Neural crest cell (in vitro differentiated cells): ENCODE data around the gene PTTG1IP. TPM values are rescaled to one million over a fixed set of nuclear protein-coding genes. Genes with fewer than 3 reads are reported as not detected.

Source experiments
- DNase-seq: peaks from one replicate; pipeline ENCODE4 v3.0.0; 2021; ENCODE audit warnings: low read depth, mixed read lengths, low spot score
- H3K27ac Mint-ChIP-seq: one replicate; pipeline ENCODE4 v1.8.0; 2021; ENCODE audit warnings: mild to moderate bottlenecking, mixed read lengths; ENCODE audit not compliant: unreplicated experiment
- H3K27me3 Mint-ChIP-seq: 2 replicates; pipeline ENCODE4 v1.8.0; 2021; ENCODE audit warnings: low read depth, mild to moderate bottlenecking, mixed read lengths
- H3K36me3 Mint-ChIP-seq: 2 replicates; pipeline ENCODE4 v1.8.0; 2021; ENCODE audit warnings: low read depth, mild to moderate bottlenecking, mixed read lengths
- H3K4me1 Mint-ChIP-seq: 2 replicates; pipeline ENCODE4 v1.8.0; 2021; ENCODE audit warnings: mixed read lengths
- H3K4me3 Mint-ChIP-seq: one replicate; pipeline ENCODE4 v1.8.0; 2021; ENCODE audit warnings: mild to moderate bottlenecking, mixed read lengths
- H3K9me3 Mint-ChIP-seq: 2 replicates; pipeline ENCODE4 v1.8.0; 2021; ENCODE audit warnings: mixed read lengths
- total RNA-seq: library from RNA; stranded (reverse); gene quantifications from 2 replicates; pipeline ENCODE4 v1.2.1, GENCODE V29; 2021
- TF ChIP-seq, protein P1 (sequence below): fragments of 200-600 bp; sonication (generic); conservative IDR thresholded peaks from 2 replicates; pipeline ENCODE4 v1.5.0; 2021; ENCODE audit warnings: antibody characterized with exemption, mild to moderate bottlenecking

The PTTG1IP gene
- total RNA-seq, 1 donor from 2014 or later = 164 TPM

DNA sequence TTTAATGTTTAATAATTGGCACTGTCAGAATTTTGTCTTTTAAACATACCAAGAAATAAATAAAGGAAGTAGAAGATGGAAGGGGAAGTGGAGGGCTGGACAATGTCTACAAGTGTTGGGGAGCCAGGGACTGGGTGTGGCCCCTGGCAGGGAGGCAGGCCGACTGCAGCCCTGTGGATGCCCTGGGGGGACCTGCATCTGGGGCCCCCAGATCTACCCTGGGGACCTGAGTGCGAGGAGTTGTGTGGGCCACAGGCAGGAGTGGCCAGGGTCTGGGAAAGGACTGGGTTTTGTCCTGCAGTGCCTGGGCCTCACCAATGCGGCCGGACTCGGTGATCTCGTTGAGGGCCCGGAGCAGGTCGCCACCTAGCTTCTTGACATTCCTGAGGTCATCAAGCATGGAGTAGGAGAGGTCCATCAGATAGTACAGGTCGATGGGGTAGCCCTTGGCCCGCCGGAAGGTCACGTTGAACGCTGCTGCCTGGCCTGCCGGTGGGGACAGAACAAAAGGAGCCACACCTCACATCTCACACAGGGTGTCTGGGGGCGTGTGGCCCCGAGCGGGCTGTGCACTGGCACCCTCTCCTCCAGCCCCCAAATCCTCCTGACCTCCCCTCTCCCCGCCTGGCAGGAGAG lies 29.7 kb upstream of the PTTG1IP start:
- Mint-ChIP-seq H3K27ac (no peak overlapping the region), H3K4me1 (peaks cover 5% of the 10 kb centered on the region), H3K27me3 (peaks cover 3% of the 10 kb centered on the region), H3K9me3 (no peaks in the 10 kb centered on the region), H3K36me3 (no peaks in the 10 kb centered on the region), H3K4me3 (no peak overlapping the region)
- TF ChIP-seq, protein P1, sequence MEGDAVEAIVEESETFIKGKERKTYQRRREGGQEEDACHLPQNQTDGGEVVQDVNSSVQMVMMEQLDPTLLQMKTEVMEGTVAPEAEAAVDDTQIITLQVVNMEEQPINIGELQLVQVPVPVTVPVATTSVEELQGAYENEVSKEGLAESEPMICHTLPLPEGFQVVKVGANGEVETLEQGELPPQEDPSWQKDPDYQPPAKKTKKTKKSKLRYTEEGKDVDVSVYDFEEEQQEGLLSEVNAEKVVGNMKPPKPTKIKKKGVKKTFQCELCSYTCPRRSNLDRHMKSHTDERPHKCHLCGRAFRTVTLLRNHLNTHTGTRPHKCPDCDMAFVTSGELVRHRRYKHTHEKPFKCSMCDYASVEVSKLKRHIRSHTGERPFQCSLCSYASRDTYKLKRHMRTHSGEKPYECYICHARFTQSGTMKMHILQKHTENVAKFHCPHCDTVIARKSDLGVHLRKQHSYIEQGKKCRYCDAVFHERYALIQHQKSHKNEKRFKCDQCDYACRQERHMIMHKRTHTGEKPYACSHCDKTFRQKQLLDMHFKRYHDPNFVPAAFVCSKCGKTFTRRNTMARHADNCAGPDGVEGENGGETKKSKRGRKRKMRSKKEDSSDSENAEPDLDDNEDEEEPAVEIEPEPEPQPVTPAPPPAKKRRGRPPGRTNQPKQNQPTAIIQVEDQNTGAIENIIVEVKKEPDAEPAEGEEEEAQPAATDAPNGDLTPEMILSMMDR = no peak
- no peak for DNase-seq

DNA sequence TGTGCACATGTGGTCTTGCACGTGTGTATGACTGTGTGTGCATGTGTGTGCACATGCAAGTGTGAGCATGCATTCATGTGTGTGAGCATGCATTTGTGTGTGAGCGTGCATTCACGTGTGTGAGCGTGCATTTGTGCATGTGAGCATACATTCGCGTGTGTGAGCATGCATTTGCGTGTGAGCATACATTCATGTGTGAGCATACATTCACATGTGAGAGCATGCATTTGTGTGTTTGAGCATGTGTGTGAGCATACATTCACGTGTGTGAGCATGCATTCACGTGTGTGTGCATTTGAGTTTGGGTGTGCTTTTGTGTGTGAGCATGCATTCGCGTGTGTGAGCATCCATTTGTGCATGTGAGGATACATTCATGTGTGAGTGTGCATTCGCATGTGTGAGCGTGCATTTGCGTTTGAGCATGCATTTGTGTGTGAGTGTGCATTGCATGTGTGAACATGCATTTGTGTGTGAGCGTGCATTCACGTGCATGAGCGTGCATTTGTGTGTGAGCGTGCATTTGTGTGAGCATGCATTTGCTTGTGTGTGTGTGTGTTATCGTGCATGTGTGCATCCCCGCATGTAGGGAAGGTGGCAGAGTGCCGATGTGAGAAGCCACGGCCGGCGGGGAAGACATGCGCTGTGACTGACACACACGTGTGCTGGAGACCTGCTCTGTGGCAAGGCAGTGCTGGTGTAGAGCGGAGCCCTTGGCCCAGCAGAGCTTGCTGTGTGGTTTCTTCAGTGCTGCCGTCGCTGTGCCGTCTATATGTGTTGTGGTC lies 29.0 kb upstream of the PTTG1IP start:
- Mint-ChIP-seq H3K36me3 (no peaks in the 10 kb centered on the region), H3K27me3 (peaks cover 3% of the 10 kb centered on the region), H3K27ac (no peak overlapping the region), H3K9me3 (no peaks in the 10 kb centered on the region), H3K4me1 (peaks cover 5% of the 10 kb centered on the region), H3K4me3 (no peak overlapping the region)
- TF ChIP-seq, protein P1 = no peak
- no peak for DNase-seq

GRCh38 chr21:44901391-44902074 lies 28.0 kb upstream of the PTTG1IP start:
- Mint-ChIP-seq H3K9me3 (no peaks in the 10 kb centered on the region), H3K4me3 (no peak overlapping the region), H3K27me3 (peaks cover 3% of the 10 kb centered on the region), H3K36me3 (no peaks in the 10 kb centered on the region), H3K27ac (no peak overlapping the region), H3K4me1 (peaks cover 5% of the 10 kb centered on the region)
- DNase-seq = no peak
- TF ChIP-seq, protein P1 = no peak

DNA sequence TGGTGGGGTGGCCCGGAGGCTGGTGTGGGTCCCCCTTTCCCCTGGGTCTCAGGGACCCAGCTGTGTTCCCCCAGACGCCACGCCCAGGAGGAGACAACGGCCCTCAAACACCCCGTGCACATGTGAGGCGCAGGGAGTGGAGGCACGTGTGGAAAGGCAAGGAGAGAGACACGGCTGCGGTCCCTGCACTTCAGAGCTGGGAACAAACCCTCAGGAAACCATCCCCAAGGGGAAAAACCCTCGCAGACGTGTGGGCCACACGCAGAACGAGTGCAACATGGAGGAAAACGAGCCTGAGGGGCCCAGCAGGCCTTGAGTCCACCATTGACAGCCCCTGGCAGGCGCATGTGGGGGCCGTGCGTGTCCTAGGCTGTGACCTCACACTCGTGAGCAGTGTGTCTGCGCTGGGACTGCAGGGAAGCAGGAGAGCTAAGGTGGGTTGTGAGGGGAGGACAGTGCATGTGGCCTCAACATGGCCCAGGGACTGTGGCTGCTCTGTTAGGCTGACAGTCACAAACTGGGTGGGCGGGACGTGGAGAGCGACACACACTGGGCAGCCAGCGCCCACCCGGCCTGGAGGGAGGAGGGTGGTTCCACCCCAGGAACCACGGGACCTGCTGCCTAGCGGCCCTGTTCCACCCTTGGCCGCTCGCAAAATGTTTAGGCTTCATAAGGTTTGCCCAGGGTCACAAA lies 27.2 kb upstream of the PTTG1IP start:
- H3K9me3 Mint-ChIP-seq = no peaks in the 10 kb centered on the region
- H3K36me3 Mint-ChIP-seq = no peaks in the 10 kb centered on the region
- H3K4me1 Mint-ChIP-seq = peaks cover 5% of the 10 kb centered on the region
- TF ChIP-seq, protein P1 = no peak
- no peak for DNase-seq
- no peak overlapping the region for H3K27ac Mint-ChIP-seq
- peaks cover 3% of the 10 kb centered on the region for H3K27me3 Mint-ChIP-seq
- no peak overlapping the region for H3K4me3 Mint-ChIP-seq

DNA sequence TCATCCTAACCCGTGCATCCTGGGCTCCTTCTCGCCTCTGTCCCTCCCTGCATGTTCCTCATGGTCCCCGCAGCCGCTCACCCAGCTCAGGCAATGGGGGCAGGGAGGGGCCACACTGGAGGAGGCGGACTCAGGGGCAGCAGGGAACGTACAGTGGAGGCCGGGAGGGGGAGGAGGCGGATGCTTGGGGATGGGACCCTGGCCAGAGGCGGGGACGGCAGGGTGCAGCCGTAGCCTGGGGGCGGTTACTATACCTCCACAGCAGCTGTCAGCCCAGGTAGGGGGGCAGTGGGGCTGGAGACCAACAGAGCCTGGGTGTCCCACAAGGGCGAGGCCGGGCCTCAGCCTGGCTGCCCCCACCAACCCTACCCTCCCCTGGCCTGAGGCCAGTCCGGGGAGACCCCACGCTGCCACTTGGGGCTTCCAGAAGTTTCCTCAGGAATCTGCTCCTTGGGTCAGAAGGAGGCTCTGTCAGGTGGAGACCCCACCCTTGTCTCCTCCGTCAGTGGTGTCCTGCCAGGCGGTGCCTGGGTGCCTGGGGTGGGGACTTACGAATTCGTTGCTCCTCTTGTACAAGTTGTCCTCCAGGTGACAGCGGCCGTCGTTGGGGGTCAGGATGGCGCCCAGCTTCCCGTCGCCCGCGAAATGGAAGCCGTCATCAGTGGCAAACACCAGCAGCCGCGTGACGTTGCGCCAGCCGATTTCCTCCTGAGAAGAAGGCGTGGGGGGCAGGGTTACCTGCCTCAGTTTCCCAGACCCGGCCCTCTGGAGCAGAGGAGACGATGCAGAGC lies 26.5 kb upstream of the PTTG1IP start:
- Mint-ChIP-seq H3K4me3 (no peak overlapping the region), H3K27me3 (peaks cover 3% of the 10 kb centered on the region)
- no peak for DNase-seq

More for the DNA sequence above, 26.5 kb upstream of the PTTG1IP start:
- peaks cover 5% of the 10 kb centered on the region for H3K4me1 Mint-ChIP-seq
- H3K9me3 Mint-ChIP-seq = no peaks in the 10 kb centered on the region
- TF ChIP-seq, protein P1 = no peak
- no peak overlapping the region for H3K27ac Mint-ChIP-seq
- no peaks in the 10 kb centered on the region for H3K36me3 Mint-ChIP-seq
